ENCODE results near the gene KRTAP4-16.
A peak's percentile ranks its signal among the peaks of the same experiment; 100 is the strongest.
"Not testable (repeated sequence)": the region's sequence is repeated elsewhere in the genome, so short reads cannot be mapped to it uniquely, and the experiment has no call there.

KRTAP4-16 gene

GRCh38 chr17:41118721-41119120, 16.7 kb upstream of the KRTAP4-16 start:
- DNase-seq = no peak

DNA sequence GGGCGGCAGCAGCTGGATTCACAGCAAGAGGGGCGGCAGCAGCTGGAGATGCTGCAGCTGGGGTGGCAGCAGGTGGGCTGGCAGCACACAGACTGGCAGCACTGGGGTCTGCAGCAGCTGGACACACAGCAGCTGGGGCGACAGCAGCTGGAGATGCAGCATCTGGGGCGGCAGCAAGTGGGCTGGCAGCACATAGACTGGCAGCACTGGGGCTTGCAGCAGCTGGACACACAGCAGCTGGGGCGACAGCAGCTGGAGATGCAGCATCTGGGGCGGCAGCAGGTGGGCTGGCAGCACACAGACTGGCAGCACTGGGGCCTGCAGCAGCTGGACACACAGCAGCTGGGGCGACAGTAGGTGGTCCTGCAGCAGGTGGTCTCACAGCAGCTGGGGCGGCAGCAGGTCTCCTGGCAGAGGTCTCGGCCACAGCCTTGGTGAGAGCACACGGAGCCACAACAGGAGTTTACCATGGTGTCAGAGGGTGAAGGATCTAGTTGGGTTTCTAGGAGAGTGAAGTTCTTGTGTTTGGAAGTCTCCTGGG, 15.9 kb upstream of the KRTAP4-16 start, which contains the start of gene KRTAP4-11:
Gene KRTAP4-11 (minus strand): TSS at position 528 of the 541 bp plus-strand sequence. CDS start 58 bp downstream, at position 470.
- not testable (repeated sequence) for DNase-seq

GRCh38 chr17:41116297-41116696, 14.3 kb upstream of the KRTAP4-16 start:
- no peak for DNase-seq

DNA sequence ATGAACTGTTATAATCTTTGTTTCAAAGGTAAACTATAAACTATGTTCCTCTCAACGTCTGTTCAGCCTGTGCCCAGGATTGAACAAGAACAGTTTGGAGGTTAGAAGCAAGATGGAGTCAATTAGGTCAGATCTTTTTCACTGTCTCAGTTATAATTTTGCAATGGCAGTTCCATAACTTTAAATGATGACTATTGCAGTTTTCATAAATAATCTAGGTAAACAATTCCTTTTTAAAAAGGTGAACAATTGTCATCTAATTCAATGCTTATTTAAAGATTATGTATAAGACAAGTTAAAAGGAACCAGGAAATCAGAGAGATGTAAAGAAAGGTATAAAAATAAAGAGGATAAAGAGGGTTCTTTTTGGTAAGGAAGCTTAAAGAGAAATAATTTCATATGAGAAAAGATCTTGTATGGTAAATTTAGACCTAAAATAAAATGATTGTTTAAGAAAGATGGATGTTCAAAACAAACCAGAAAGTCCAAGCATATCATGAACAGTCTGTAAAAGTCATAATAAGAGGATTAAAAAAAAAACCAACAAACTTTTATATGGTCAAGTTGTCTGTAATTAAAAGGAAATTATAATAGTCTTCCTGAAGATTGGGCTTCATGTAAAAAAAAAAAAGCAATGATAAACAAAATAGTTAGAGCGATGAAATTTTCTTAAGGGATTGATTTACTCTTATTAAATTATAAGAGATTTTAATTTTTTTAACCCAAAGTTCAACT, 9.3 kb upstream of the KRTAP4-16 start:
- DNase-seq = no peak

DNA sequence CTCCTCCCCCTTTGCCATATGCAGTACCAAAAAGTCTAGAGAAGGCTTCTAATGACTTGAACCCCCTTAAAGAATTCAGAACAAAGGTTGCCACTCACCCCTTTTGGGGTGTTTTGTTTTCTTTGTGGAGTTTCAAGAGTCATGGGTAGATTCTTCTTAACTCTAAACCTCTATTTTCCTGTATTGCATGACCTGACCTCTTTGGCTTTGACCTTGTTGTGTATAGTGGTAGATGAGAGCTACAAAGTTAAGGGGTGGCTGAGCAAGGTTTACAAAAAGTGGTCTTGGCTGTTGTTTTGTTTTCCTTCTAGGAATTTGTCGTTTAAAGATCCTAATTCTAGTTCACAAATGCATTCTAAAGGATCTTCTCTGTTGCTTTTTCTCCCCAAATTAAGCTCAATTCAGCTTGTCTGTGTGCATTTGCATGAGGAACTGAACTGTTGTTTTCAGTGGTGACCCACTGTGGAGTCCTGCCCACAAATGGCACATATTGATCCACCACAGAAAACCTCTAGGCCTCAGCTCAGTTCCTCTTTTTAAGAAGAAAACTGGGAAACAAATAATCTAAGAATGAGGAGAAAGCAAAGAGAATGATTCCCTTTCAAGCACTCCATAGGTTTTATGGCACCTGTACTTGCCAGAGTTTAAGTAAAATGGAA, 6.8 kb upstream of the KRTAP4-16 start:
- not testable (repeated sequence) for DNase-seq

- no peak for DNase-seq
These were observed 6.0 kb upstream of the KRTAP4-16 start for GRCh38 chr17:41107941-41108450.

- DNase-seq = not testable (repeated sequence)
These were observed 3.3 kb upstream of the KRTAP4-16 start, which contains the start of gene KRTAP4-9 for GRCh38 chr17:41105347-41105746. Gene KRTAP4-9, plus strand, starts transcription at chr17:41105389. Its CDS starts 0 bp downstream, at chr17:41105389.

DNA sequence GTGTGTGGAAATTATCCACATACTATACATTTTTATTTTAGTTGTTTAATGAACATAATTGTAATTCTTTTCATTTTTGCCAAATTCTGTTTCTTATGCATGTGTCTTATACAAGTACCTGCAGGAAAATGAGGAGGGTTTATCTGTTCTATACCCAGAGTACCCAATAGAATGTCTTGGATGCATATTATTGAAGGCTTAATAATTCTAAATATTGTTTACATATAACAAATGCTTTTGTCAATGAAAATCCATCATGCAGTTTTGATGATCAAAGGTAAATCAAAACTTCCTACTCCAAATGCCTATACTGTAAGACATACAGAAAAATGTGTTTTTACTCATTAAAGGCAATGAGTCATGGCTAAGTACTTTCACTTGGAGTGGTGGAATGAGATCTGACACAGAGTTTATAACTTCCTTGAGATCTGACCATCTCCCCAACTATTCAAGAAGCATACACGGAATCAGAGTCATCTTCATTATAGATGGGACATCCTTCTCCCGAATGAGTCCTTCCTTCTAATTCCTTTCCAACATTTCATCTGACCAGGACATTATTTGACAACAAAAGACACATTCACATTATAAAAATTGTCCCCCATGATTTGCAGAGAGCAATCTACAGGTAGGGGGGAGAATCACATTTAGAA, 2.5 kb upstream of the KRTAP4-16 start:
- not testable (repeated sequence) for DNase-seq

DNA sequence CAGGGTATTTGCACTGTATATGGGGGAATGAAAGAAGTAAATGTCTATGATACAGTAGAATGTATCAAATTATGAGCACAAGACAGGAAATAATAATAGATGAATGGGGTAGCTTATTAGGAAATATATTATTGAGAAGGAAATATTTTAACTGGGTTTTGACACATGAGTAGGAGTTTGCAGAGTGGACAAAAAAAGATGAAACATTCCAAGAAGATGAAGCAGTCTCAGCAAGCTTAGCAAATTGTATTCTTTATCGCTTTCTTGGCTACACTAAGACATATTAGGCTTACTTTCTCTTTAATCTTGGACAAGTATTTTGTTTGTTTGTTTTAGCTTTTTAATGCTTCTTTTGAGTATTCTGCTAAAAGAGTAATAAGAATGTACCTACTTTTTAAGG, 1.9 kb upstream of the KRTAP4-16 start:
- no peak for DNase-seq

DNA sequence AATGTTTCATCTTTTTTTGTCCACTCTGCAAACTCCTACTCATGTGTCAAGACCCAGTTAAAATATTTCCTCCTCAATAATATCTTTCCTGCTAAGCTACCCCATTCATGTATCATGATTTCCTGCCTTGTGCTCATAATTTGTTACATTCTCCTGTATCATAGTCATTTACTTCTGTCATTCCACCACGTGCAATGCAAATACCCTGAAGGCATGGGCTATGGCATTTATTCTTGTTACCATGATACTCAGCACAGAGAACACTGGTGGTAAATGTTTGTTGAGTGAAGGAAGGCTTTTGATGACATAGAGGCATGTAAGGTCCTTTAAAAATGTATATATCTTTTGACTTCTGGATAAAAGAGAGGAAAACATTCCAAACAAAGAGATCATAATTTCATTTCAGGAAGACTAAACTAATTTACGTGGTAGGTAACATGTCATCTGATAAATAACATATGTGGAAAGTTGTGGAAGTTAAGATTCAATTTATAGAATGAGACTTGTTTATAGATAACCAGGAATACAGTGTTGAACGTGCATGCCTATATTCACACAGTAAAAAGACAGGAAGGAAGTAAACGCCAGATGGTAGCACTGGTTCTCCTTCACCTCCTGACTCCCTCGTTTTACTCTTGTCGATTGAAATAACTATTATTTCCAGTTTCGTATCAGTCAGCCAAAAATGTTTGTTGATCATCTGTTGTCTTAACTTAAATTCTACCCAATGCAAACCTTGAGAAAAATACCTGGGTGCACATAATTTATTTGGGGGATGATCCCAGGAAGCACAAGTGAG, 2.1 kb downstream of the KRTAP4-16 start:
- not testable (repeated sequence) for DNase-seq

DNA sequence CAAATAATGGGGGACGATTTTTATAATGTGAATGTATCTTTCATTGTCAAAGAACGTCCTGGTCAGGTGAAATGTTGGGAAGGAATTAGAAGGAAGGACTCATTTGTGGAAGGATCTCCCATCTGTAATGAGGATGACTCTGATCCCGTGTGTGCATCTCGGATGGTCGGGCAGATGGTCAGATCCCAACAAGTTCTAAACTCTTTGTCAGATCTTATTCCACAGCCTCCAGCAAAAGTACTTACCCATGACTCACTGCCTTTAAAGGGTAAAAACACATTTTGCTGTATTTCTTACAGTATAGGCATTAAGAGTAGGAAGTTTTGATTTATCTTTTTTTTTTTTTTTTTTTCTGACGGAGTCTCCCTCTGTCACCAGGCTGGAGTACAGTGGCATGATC, 3.5 kb downstream of the KRTAP4-16 start:
- DNase-seq = no peak

GRCh38 chr17:41098042-41098441, 4.0 kb downstream of the KRTAP4-16 start, which contains the start of gene KRTAP4-8:
Gene KRTAP4-8, minus strand, starts transcription at chr17:41098142. Its CDS starts 58 bp downstream, at chr17:41098084.
- no peak for DNase-seq

DNA sequence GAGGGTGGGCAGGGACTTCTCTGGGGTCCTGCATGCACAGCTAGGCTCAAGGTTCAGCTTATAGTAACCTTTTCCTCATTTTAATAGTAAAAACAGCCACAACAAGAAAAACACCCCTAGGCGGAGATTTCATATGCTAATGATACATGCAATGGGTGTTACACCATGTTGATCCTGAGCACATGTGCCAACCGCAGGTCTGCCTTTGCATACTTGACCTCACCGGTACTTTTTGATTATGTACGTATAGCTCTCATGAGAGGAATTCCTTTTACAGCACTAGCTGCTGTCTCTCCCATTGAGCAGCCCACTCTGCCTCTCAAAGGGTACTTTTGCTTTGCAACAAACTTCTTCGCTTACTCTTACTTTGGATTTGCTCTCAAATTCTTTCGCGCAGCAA, 6.0 kb downstream of the KRTAP4-16 start:
- DNase-seq = no peak

GRCh38 chr17:41088760-41089352, 13.2 kb downstream of the KRTAP4-16 start:
- DNase-seq = not testable (repeated sequence)

- DNase-seq = not testable (repeated sequence)
These were observed 17.7 kb downstream of the KRTAP4-16 start, which contains the start of gene KRTAP4-7 for GRCh38 chr17:41084100-41084856. Gene KRTAP4-7, plus strand, starts transcription at chr17:41084150. Its CDS starts 57 bp downstream, at chr17:41084207.

- not testable (repeated sequence) for DNase-seq
These were observed 18.6 kb downstream of the KRTAP4-16 start for GRCh38 chr17:41083427-41083826.

DNA sequence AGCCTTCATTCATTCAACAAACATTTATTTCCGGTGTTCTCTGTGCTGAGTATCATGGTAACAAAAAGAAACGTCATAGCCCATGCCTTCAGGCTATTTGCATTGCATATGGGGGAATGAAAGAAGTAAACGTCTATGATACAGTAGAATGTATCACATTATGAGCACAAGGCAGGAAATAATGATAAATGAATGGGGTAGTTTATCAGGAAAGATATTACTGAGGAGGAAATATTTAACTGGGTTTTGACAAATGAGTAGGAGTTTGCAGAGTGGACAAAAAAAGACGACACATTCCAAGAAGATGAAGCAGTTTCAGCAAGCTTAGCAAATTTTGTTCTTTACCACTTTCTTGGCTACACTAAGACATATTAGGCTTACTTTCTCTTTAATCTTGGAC, 19.4 kb downstream of the KRTAP4-16 start:
- peak in 1 of 3 experiments; percentile 12 for DNase-seq

GRCh38 chr17:41076788-41077187, 25.2 kb downstream of the KRTAP4-16 start:
- no peak for DNase-seq

DNA sequence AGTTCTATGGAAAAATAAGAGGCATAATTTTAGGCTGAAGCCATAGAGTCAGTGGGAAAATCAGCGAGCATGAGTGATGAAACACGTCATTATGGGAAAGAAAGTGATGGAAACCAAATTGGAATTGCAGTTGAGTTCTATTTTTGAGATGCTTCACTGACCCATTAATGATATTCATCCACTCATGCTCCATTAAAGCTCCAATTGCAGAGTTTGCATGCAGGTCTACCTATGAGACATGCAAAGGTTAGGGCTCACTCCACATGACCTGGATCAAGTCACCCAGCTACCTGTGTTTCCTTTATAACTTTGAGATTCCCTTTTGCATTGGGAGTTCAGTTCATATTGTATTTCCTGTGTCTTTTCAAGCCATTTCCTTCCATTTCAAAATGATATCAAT, 28.3 kb downstream of the KRTAP4-16 start:
- DNase-seq = no peak

DNA sequence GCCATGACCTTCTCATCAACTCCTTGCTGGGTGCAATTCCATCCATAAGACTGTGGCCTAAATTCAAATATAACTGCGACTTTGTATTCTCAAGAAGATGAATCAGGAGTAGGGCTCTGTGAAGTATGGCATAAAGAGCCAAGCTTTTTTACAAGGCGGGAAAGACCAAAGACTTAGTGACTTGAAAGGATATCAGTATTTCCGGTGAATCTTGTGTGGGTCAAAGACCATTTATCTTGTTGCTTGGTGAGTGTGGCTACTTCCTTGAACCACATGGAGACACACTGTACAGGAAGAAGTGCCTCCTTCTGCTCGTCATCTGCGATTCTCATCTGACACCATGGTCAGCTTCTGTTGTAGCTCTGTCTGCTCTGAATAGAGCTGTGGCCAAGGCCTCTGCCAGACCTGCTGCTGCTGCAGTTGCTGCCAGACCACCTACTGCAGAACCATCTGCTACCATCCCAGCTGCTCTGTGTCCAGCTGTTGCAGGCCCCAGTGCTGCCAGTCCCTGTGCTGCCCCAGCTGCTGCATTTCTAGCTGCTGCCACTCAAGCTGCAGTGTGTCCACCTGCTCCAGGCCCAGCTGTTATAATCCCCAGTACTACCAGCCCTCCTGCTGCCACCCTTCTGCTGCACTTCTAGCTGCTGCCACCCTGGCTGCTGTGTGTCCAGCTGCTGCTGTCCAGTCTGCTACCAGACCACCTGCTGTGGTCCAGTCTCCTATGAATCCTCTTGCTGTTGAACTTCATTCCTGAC, 30.2 kb downstream of the KRTAP4-16 start:
- peak in 1 of 3 experiments; percentile 24 for DNase-seq
